Stimulated activated CD8-positive, alpha-beta memory T cell treated with anti-CD3 and anti-CD28 coated beads, Interleukin-12 subunit alpha, Interleukin-12 subunit beta, amount 100 ng/mL, for 4 hours (primary cell): ENCODE measurements around the gene TGIF1.

Experiments used
- DNase-seq: peaks from one replicate; pipeline ENCODE4 v3.0.0-alpha.2; 2020; ENCODE audit warnings: low read depth

TGIF1 gene

DNA sequence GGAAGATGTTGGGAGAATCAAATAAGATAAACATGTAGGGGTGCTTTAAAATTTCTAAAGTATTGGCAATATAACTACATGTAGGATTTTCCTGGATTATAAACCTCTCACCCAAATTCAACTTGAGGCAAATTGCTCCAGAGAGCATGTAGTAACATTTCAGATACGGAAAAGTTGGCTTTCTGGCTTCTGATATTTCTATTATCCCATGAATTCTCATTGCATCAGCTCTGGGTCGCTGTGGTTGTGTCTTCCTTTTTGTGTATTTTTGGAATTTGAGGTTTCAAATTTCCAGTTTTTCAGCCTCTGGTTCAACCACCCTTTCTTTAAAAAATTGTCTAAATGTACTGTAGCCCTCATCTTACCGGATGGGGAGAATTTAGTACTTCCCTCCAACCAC lies 32.3 kb downstream of the TGIF1 start:
- DNase-seq, result no peak

DNA sequence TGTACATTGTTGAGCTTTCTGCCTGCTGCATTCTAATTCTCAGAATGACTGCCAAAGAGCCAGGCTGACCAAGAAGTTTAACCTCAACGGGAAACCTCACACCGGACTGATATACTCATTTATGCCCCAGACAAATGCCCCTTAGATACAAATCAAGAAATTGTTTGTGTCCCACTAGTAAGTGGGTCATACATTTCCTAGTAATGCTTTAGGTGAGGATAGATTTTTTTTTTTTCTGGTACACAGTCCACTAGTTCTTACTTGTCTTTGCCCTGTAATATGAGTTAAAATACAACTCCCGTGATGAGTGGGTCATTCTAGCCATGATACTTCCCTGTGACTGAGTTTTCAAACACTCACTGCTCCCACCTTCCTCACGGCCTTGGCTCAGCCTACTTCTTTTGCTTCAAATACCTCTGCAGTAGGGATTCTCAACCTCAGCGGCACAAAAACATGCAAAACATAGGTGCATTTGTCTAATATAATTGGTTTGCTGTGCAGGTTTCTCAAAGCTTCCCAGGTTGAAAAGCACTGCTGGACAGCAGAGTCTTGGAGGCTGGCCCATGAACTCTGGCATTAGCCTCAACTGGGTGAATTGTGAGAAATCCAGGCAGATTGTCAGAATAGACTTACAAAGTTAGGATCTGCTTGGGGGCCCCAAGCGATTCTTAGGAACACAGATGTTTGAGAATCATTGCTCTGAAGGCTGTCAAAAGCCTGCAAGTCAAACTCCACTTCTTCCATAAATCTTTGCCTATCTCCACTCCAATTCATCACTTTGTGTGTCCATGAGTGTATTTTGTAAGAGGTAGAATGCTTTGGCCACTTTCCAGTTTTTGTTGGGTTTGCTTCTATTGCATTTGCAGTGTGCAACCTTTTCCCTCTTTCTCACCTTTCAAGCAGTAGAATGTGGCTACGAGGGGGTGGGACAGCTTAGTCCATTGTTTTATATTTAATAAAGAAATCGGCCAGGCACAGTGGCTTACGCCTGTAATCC lies 35.5 kb downstream of the TGIF1 start:
- DNase-seq, result no peak

DNA sequence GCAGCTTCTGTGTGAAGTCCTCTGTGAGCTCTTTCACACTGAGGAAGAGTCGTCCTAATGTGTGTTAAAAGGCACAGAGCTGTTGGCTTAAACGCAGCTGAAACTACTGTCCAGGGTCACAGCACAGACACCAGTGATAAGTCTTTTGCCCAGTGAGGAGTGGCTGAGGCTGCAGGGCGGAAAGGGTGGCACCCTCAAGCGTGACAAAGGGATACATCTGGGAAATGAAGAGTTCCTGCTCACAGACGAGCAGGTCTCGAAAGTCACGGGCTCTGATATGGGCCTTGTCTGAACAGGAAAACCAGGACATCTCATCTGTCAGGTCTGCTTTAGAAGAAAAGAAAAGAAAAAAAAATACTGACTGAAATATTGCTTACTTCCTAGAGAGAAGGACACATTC lies 36.5 kb downstream of the TGIF1 start:
- no peak for DNase-seq

DNA sequence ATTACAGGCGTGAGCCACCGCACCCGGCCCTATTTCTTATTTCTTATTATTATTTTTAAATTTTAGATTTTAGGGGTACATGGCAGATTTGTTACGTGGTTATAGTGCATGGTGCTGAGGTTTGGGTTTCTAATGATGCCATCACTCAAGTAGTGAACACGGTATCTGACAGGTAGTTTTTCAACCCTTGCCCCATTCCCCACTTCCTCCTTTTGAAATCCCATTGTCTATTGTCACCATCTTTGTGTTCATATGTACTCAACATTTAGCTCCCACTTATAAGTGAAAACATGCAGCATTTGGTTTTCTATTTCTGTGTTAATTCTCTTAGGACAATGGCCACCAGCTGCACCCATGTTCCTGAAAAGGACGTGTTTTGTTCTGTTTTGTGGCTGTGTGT lies 39.5 kb downstream of the TGIF1 start:
- DNase-seq, result no peak

DNA sequence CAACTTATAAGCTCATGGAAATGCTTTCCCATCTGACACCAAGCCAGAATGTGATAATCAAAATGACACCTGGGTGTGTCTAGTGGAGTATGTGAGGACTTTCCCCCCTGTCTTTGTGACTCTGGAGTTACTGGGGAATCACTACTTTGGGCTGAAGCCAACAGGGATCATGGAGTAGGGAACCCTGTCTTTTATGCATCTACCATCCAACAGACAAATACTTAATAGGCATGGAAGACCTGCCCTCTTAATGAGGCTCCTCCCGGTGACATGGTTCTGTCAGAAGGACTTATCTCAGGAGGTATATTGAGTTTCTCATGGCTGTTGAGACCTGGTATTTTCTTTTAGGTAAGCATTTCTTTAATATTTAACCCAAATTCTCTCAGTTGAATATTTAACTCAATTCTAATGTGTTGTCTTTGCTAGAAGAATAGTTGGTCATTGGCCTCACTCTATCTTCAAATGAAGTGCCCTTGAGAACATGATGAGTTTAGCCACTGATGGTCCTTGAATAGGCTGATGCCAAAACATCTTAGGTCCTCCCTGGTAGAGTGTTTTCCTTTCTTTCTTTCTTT lies 42.1 kb downstream of the TGIF1 start:
- DNase-seq, result no peak

DNA sequence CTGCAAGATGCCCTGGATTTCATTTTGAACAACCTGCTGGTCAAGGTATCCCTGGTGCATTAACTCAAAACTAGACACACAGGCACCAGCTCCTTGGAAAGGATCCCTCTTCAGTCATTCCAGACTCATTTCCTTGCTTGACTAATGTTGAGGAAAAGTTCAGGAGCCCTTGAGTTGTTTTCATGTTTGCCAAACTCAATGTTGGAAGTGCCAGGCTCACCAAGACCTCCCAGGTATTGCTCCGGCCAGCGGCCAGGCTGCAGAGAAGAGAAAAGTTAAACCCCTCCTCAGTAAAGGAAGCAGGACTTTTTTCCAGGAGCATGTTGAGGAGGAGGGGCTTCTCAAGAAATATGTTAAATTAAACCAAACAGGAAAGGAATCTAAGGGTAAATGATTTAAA lies 42.7 kb downstream of the TGIF1 start:
- DNase-seq, result no peak

DNA sequence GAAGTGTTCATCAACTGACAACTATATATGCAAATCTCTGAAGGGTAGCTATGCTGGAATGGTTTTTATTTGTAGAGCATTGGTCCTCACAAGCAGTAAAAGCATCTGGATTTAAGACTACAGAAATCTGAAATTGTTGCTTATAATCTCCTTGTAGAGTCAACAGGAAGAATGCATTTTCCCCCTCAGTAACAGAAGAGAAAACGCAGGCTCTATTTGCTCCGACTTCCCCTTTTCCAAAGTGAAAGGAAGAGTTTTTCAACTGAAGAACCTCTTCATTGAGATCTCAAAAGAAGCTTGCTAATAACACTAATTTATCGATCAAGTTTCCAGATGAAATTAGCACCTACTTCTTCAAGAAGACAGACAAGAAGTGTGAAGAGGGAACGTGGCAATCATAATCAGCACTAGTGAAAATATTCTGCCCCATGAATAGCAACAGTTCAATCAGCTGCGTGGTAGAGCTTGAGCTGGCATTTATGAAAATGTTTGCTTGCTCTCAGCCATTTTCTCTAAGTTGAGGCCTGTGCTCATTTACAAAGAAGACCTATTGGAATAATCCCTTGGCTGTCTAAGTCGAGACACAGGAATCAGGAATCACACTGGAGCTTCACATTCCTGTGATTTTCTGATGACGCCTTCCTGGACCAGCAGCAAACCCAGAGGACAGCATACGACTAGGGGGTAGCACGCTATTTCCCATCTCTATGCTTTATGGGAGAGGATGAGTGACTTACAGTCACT lies 43.7 kb downstream of the TGIF1 start:
- DNase-seq, result no peak

DNA sequence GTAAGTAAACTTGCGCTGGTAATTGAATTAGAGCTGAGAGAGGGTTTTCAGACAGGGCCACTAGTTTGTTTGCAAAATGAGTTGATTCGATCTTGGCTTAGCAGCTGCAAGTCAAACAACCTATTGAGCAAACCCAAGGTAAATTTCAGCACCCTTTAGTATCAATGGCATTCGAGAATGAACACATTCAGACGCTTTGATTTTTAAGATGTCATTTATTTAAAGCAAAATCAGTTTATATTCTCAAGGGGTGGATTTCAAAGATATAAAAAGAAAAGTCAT lies 44.2 kb downstream of the TGIF1 start:
- no peak for DNase-seq

DNA sequence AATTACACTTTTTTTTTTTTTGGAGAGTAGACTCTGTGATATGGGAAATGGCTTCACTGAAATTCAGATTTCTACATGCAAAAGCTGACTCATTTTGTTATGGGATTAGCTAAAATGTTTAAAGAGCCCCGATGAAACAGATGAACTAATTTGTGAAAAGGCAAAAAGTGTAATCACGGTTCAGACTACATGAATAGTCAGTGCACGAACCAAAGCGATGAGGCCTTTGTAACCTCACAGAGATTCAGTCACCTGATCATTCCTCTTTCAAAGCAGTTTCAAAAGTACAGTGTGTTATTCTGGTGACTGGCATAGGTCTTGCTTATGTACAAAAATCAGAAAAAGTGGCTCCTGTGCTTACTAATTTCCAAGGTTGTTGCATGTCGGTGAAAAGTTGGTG lies 44.6 kb downstream of the TGIF1 start:
- no peak for DNase-seq

DNA sequence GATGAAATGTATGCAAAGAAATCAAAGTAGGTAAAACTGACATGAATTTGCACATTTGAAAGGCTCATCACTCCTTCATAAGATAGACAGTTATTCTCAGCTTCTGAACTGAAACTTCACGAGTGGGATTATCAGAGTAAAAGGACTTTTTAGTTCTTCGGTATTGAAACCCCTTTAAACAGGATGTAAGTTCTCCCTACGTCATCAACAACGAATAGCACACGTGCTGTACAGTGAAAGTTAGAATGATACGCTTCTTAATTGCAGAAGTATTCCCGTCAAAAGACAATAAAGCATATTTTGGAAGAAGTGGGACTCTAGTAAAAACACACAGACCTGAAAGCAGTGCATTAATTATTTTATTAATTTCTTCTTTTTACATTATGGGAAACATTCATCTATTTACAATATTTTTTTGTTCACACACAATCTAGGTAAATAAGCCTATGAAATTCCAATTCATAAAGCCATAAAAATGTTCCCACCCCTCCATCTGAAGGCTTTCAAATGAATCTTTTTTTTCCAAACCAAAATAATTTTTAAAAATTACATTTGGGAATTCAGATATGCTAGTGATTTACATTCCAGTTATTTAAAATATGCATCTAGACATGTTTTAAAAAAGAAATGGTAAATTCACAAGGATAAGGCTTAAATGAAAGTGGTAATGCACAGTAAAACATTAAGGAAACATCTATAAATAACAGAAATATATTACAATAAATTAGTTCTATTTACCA lies 45.9 kb downstream of the TGIF1 start:
- DNase-seq, result no peak

DNA sequence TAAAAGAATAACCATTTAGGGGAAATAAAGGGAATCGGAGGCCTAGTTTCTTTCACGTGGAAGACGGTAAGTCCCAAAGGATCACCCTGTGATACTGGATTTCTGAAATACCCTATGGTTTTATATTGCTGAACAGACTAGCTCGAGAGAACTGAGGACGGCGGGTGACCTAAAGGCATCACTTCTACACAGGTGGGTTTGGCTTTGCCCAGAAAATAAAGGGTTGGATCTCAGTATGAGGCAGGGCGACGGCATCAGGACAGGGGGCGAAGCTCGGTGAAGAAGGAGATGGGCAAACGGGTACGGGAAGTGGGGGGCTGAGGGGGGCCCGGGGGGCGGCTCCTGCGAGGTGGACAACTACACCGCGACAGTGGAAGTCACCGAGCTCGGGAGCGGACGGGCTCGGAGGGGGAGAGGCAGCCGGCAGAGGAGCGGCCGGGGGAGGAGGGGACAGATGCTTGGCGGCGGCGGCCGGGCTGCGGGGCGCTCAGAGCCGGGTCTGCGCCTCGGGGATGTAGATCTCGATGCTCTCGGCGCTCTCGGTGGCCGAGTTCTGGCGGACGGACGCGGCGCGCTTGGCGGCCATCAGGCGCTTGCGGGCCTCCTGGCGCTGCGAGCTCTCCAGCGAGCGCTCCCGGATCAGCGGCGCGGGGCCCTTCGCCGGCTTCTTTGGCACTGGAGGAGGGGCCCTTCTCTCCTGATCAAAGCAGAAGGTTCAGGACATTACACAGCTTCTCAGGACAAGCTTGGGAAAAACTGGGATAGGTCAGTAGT lies 48.9 kb downstream of the TGIF1 start:
- DNase-seq, result no peak

DNA sequence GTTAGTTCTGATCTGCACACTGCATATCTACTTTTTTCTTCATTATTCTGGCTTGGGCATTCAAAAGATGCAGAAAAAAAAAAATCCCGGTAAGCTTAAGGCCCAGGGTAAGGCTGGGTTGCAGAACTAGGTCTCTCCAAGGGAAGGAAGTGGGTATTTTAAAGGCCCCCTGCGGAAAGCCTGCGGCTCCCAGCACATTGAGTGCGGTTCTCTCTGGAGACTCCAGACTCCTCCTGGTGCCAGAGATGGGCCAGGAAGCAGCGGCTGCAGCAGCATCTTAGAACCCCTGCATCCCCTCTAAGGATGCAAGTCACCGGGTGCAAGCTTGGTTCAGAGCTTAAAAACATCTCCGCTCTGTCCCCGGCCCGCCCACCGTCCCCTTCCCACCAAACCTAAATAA lies 49.5 kb downstream of the TGIF1 start:
- DNase-seq, result no peak

DNA sequence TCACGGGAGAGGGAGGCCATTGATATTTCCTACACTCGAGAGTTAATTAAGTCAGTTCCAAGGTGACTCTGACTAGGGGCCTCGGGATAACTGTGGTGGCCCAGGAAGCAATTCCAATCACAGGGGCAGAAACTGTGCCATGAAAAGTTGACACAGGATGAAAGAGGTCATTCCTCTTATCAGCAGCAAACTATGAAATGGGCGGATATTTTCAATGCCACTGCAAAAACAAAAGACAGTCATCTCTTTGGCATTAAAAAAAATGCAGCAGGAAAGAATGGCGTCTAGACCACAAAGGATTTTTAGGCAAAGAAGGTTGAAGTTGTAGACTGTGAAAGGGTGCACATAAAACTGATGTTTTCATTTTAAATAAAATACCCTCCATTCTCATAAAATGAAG lies 50.0 kb downstream of the TGIF1 start:
- no peak for DNase-seq

DNA sequence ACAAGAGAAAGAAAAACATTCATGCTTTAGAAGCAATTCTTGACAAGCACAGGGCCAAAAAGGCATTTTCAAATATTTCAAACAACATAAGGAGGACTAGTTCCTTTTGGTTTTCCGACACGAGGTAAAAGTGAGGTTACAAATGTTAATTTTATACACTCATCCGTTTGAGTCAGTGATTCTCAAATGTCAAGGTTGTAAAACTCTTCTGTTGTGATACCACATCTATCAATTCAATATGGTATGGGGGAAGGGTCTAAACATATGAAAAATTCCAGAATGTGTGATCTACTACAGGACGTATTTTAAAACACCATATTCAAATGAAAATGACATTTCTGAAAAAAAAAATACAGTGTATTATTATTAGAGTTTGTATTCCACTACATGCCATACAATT lies 52.7 kb downstream of the TGIF1 start:
- no peak for DNase-seq

DNA sequence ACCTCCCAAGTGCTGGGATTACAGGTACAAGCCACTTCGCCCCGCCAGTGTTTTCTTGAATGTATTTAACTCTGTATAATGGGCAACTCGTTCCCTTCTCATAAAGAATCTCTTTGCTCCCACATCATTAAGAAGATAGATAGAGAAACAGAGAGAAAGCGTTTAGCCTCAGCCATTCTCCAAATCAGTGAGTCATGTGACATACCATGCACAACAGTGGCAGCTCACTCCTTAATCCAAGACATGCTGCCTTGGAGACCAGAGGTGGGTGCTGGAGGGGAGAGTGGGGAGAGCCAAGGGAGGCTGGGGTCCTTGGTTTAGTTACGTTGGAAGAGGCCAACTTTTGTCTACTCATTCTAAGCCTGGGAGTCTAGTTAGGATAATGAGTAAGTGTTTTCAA lies 54.7 kb downstream of the TGIF1 start:
- no peak for DNase-seq

DNA sequence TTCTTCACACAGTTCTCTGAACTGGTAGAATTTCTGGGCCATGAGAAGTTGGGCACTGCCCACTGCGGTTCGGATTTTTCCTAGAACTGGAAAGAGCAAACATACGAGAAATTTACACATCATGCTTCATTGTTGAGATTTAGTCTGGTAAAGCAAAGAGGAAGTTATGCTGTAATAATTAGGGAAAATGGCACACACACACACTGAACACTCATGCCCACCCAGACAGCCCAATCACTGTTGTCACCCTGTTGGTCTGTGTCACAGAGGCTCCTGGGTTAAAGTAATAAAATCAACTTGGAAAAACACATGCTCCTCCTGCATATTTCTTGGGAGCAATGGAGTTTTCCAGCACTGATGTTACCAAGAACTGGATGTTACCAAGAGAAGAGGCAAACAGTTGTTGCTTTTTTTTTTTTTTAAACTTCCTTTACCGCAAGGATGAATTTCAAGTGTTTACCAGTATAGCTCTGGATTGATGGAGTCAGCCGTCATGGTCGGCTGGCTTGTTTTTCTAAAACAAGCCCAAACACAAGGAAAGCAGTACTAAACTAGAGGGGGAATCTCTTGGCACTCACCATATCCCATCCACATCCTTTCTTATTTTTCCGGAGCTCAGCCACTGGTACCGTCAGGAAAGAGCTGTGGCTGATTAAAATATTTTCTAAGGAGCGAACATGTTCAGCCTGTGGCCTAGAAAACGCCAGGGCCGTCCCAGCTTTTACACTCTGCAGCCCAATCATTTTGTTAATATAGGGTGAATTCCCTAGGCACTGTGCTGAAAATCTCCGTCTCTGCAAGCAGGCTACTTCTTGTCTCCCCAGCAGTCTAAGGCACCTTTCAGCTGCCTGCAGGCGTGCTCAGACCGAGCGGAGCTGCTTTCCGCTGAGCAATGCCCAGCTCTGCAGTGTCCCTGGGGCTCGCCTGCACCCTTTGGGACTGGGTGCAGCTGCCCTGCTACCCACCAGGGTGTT lies 58.9 kb downstream of the TGIF1 start:
- no peak for DNase-seq
